RWPE2 (cell line): Measurements from ENCODE around the gene LIPC.

Experiments used
- ATAC-seq: fragments of 200-7000 bp; cut with Tn5 transposase; 3 replicates; pipeline ENCODE4 v1.9.1; 2021; ENCODE audit warnings: low read depth
- DNase-seq: peaks from one replicate; pipeline ENCODE4 v3.0.0-alpha.2; 2020; ENCODE audit warnings: low spot score
- H3K27ac ChIP-seq: fragments of 450-650 bp; 2 replicates; pipeline ENCODE4 v1.5.1; 2017; ENCODE audit warnings: mild to moderate bottlenecking; ENCODE audit not compliant: poor library complexity, severe bottlenecking
- H3K27me3 ChIP-seq: fragments of 250-450 bp; sonication (Bioruptor Pico); 2 replicates; pipeline ENCODE4 v1.5.1; 2021; ENCODE audit warnings: mild to moderate bottlenecking, moderate library complexity; ENCODE audit not compliant: insufficient read depth, poor library complexity, severe bottlenecking
- H3K36me3 ChIP-seq: fragments of 250-450 bp; sonication (Bioruptor Pico); 2 replicates; pipeline ENCODE4 v1.5.1; 2020; ENCODE audit warnings: low read depth, mild to moderate bottlenecking, moderate library complexity
- H3K4me1 ChIP-seq: fragments of 250-450 bp; sonication (Bioruptor Pico); 2 replicates; pipeline ENCODE4 v1.5.1; 2021; ENCODE audit warnings: mild to moderate bottlenecking, moderate library complexity; ENCODE audit not compliant: insufficient read depth, poor library complexity, severe bottlenecking
- H3K4me3 ChIP-seq: fragments of 250-450 bp; sonication (Bioruptor Pico); 2 replicates; pipeline ENCODE4 v1.5.1; 2021; ENCODE audit warnings: mild to moderate bottlenecking, moderate library complexity; ENCODE audit not compliant: severe bottlenecking
- H3K9me3 ChIP-seq: fragments of 250-450 bp; sonication (Bioruptor Pico); 2 replicates; pipeline ENCODE4 v1.5.1; 2021; ENCODE audit warnings: mild to moderate bottlenecking, moderate library complexity; ENCODE audit not compliant: severe bottlenecking
- TF ChIP-seq, protein P1 (sequence below): fragments of 450-650 bp; IDR thresholded peaks from one replicate; pipeline ENCODE4 v1.5.1; 2017; ENCODE audit warnings: mild to moderate bottlenecking, moderate library complexity; ENCODE audit not compliant: poor library complexity, severe bottlenecking

The LIPC gene

DNA sequence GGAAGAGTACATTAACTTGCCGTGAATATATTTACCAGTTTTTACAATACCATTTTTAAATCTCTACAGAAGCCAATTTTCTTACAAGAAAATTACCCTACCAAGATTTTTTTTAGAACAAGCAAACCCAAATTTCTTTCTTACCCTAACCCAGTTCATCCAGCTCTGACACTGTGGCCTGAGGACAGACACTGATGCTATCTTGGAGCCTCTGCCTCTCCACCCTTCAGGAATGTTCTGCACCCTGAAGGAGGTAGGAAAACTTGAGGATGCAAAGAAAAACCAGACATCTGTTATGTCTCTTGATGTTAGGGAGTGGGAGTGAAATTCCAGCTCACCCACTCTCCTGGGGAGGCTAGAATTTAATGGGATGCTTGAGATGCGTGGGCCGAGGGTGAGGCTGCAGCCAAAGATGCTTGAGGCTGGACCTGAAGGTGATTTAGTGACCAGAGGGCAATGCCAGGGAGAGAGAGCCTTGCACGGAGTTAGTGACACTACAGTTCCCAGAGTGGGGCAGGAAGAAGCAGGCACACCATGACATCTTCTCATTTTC, 69.9 kb downstream of the LIPC start:
- no peaks in the 10 kb centered on the region for H3K9me3 ChIP-seq
- no peak overlapping the region for H3K4me3 ChIP-seq
- H3K36me3 ChIP-seq, result no peaks in the 10 kb centered on the region
- no peak overlapping the region for H3K27ac ChIP-seq
- DNase-seq (no peak), ATAC-seq (no peak)
- H3K4me1 ChIP-seq, result peaks cover 16% of the 10 kb centered on the region
- TF ChIP-seq, protein P1, sequence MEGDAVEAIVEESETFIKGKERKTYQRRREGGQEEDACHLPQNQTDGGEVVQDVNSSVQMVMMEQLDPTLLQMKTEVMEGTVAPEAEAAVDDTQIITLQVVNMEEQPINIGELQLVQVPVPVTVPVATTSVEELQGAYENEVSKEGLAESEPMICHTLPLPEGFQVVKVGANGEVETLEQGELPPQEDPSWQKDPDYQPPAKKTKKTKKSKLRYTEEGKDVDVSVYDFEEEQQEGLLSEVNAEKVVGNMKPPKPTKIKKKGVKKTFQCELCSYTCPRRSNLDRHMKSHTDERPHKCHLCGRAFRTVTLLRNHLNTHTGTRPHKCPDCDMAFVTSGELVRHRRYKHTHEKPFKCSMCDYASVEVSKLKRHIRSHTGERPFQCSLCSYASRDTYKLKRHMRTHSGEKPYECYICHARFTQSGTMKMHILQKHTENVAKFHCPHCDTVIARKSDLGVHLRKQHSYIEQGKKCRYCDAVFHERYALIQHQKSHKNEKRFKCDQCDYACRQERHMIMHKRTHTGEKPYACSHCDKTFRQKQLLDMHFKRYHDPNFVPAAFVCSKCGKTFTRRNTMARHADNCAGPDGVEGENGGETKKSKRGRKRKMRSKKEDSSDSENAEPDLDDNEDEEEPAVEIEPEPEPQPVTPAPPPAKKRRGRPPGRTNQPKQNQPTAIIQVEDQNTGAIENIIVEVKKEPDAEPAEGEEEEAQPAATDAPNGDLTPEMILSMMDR, result no peak
- no peaks in the 10 kb centered on the region for H3K27me3 ChIP-seq

DNA sequence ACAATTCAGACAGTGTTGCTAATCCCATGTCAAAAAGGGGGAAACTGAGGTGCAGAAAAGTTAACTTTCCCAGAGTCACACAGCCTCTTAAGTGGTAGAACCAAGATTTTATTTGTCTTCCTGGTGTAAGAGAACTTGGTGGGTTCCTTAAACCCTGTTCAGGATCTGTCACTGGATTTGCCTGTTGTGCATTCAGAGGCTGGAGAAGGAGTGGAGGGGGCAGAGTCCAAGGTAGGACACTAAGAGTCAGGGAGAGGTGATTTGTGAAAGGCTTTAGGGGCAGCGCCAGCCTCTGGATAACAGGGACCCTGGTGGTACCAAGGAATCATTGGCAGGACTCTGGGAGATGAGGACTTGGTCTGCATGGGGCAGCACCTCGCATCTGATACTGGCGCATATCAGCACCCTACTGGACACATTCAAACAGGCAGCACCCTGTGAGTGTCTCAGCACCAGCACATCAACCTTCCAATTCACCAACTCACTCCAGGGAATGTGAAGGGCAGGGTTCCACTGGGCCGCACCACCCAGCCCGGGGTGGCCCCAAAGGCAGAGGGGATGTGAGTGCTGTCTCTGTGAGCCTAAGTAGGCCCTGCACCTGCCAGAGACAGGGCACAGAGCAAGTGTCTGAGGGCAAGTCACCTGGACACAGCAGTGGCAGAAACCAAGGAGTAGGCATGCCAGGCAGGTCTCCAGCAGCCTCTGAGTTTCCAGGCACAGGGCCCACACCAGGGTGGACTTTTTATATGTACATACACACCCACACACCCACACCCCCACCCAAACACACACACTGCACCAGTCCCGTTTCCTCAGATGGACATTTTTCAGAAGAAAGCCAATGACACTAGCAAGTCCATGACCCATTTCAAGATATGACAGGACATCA, 71.6 kb downstream of the LIPC start:
- DNase-seq, result no peak
- ATAC-seq, result no peak
- H3K27ac ChIP-seq, result no peak overlapping the region
- TF ChIP-seq, protein P1, result no peak
- H3K27me3 ChIP-seq, result no peaks in the 10 kb centered on the region
- H3K9me3 ChIP-seq, result no peaks in the 10 kb centered on the region
- no peak overlapping the region for H3K4me3 ChIP-seq
- no peaks in the 10 kb centered on the region for H3K36me3 ChIP-seq
- H3K4me1 ChIP-seq, result peaks cover 16% of the 10 kb centered on the region

DNA sequence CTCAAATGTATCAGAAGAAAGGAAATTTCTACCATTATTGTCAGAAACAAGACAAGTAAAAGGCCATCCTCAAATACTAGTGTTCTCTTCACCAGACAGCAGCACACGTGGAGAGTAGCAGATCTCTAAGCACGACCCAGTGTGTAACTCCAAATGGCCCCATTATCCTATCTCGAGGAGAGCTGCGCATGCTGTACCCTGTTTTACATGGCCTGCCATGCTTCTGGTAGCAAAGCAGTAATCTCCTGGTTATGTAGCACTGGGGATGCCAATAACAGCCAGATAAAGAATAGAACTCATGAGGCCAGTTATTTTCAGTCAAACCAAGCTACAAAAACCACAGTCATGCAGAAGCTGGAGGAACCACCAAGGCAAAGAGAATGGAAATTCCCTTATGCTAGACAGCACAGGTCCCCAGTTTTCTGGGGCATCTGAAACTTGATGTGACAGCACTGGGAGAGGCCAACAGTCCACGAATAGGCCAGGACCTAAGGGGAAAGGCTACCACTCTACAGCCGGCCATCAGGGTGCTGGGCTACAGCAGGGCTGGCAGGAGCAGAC, 73.0 kb downstream of the LIPC start:
- Histone ChIP-seq H3K4me3 (no peak overlapping the region), H3K9me3 (no peaks in the 10 kb centered on the region), H3K4me1 (peaks cover 9% of the 10 kb centered on the region), H3K27me3 (no peaks in the 10 kb centered on the region), H3K27ac (no peak overlapping the region), H3K36me3 (no peaks in the 10 kb centered on the region)
- DNase-seq (no peak), ATAC-seq (no peak)
- TF ChIP-seq, protein P1, result no peak

DNA sequence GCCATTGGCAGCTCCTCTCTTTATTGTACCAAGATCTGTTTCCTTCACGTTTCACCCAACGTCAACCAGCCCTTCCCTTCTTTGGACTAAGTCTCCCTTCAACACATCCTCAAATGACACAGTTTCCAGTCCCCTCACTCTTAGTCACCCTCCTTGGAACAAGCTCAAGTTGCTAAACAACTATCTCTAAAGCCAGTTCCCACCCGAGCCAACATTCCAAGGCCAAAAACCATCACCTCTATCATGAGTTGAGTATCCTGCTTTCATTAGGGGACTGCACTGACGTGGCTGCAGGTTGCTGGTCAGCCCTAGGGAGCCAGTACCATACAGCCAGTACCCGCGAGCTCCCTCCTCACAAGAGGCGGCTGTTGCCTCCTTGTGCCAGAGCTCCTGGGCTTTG, 73.8 kb downstream of the LIPC start:
- H3K36me3 ChIP-seq, result no peaks in the 10 kb centered on the region
- peaks cover 9% of the 10 kb centered on the region for H3K4me1 ChIP-seq
- no peak overlapping the region for H3K27ac ChIP-seq
- H3K9me3 ChIP-seq, result no peaks in the 10 kb centered on the region
- no peaks in the 10 kb centered on the region for H3K27me3 ChIP-seq
- H3K4me3 ChIP-seq, result no peak overlapping the region
- no peak for DNase-seq
- TF ChIP-seq, protein P1, result no peak
- ATAC-seq, result no peak
